GM12878 (cell line): Measurements from ENCODE around the gene TRABD2B. TPM values are rescaled to one million over a fixed set of nuclear protein-coding genes. Genes with fewer than 3 reads are reported as not detected.

Source experiments
- ATAC-seq: fragments of 200-7000 bp; cut with Tn5 transposase; 3 replicates; pipeline ENCODE4 v1.9.1; 2020; ENCODE audit warnings: mild to moderate bottlenecking, moderate library complexity
- BruUV-seq: library from RNA; stranded (reverse); fragments of 400-500 nt; replicated peaks from 2 replicates; lab custom pipeline; 2021; lab: Mats Ljungman, UMichigan
- CTCF ChIA-PET: fragments of 300-600 bp; sonication (Branson Sonifier 250); formaldehyde crosslinking; extraction: SDS; loops from one replicate; lab custom pipeline; 2021; ENCODE audit warnings: inconsistent platforms; lab: Yijun Ruan, JAX
- POLR2A ChIA-PET: fragments of 350-600 bp; formaldehyde crosslinking; extraction: SDS; loops from one replicate; lab custom pipeline; 2021; ENCODE audit warnings: inconsistent platforms; lab: Charles Lee
- RAD21 ChIA-PET: fragments of 300-600 bp; sonication (Branson Sonifier 250); formaldehyde crosslinking; loops from one replicate; lab custom pipeline; 2023; ENCODE audit warnings: antibody characterized with exemption; ENCODE audit not compliant: unreplicated experiment; lab: Charles Lee
- SMC1A ChIA-PET: fragments of 300-600 bp; sonication (Branson Sonifier 250); formaldehyde crosslinking; loops from one replicate; lab custom pipeline; 2023; ENCODE audit not compliant: unreplicated experiment, uncharacterized antibody; lab: Charles Lee
- DNase-seq: peaks from one replicate; pipeline ENCODE4 v3.0.0-alpha.2; 2011; ENCODE audit warnings: low read depth, low spot score
- FAIRE-seq: peaks from 3 replicates; lab custom pipeline; 2011; peaks lifted over from hg19 to GRCh38; lab: Jason Lieb, UNC
- H2AFZ ChIP-seq: 2 replicates; pipeline ENCODE4 v1.6.0; 2011; ENCODE audit warnings: low read depth, low read length, control low read depth; ENCODE audit not compliant: control insufficient read depth
- H3K27ac ChIP-seq: 2 replicates; pipeline ENCODE4 v1.5.1; 2011; ENCODE audit warnings: control low read depth; ENCODE audit not compliant: control insufficient read depth, insufficient read depth
- H3K27me3 ChIP-seq, 2 experiments: replicated peaks in 1 of 2; 2 replicates each; pipeline versions ENCODE4 v1.6.0 to v1.6.1; 2011; ENCODE audit warnings: low read length in 1 of 2; ENCODE audit not compliant: control insufficient read depth in 2 of 2, insufficient read depth in 2 of 2
- H3K36me3 ChIP-seq, 2 experiments: 2 replicates each; pipeline ENCODE4 v1.5.1; 2011; ENCODE audit warnings: low read length in 1 of 2; ENCODE audit not compliant: control insufficient read depth in 2 of 2, insufficient read depth in 2 of 2
- H3K4me1 ChIP-seq: 2 replicates; pipeline ENCODE4 v1.6.1; 2011; ENCODE audit warnings: mild to moderate bottlenecking, low read length, moderate library complexity, mixed read lengths; ENCODE audit not compliant: control insufficient read depth, insufficient read depth
- H3K4me2 ChIP-seq: 2 replicates; pipeline ENCODE4 v1.6.0; 2011; ENCODE audit warnings: control low read depth; ENCODE audit not compliant: control insufficient read depth, insufficient read depth
- H3K4me3 ChIP-seq: fragments of 200-600 bp; sonication (generic); 2 replicates; pipeline ENCODE4 v1.5.1; 2016
- H3K79me2 ChIP-seq: 2 replicates; pipeline ENCODE4 v1.6.0; 2011; ENCODE audit warnings: low read length; ENCODE audit not compliant: control insufficient read depth, insufficient read depth
- H3K9ac ChIP-seq: 2 replicates; pipeline ENCODE4 v1.8.0; 2011; ENCODE audit warnings: low read length, control low read depth, mixed read lengths; ENCODE audit not compliant: control insufficient read depth, insufficient read depth
- H3K9me3 ChIP-seq: replicated peaks from 3 replicates; pipeline ENCODE4 v1.5.1; 2011; ENCODE audit warnings: mild to moderate bottlenecking, low read length; ENCODE audit not compliant: control insufficient read depth, insufficient read depth
- H4K20me1 ChIP-seq: 2 replicates; pipeline ENCODE4 v1.6.0; 2011; ENCODE audit not compliant: control insufficient read depth, insufficient read depth
- CBX5 ChIP-seq: sonication (generic); IDR thresholded peaks from 2 replicates; pipeline ENCODE4 v1.6.1; 2016; ENCODE audit warnings: low read depth, moderate library complexity, mild to moderate bottlenecking, inconsistent platforms
- HDAC2 ChIP-seq: fragments of 200-600 bp; sonication (generic); IDR thresholded peaks from 2 replicates; pipeline ENCODE4 v1.6.1; 2017
- MEF2B ChIP-seq: fragments of 450-650 bp; IDR thresholded peaks from 2 replicates; pipeline ENCODE4 v1.6.1; 2018; ENCODE audit warnings: mild to moderate bottlenecking, moderate library complexity; ENCODE audit not compliant: partially characterized antibody, poor library complexity, severe bottlenecking
- MYB ChIP-seq: fragments of 150-350 bp; IDR thresholded peaks from 2 replicates; pipeline ENCODE4 v1.6.1; 2014; ENCODE audit warnings: mild to moderate bottlenecking, low read depth, low read length, borderline replicate concordance
- MYC ChIP-seq: IDR thresholded peaks from 2 replicates; pipeline ENCODE4 v1.6.1; 2011; ENCODE audit warnings: mild to moderate bottlenecking, low read length, moderate library complexity, inconsistent platforms; ENCODE audit not compliant: insufficient read depth, insufficient replicate concordance, insufficient read length, severe bottlenecking
- NR2C2 ChIP-seq: IDR thresholded peaks from 2 replicates; pipeline ENCODE4 v1.6.1; 2011; ENCODE audit warnings: borderline replicate concordance, low read depth; ENCODE audit not compliant: control insufficient read depth, insufficient read length
- POU2F2 ChIP-seq: IDR thresholded peaks from 3 replicates; pipeline ENCODE4 v1.6.1; 2011; ENCODE audit warnings: low read depth, mild to moderate bottlenecking, low read length, borderline replicate concordance
- TAF1 ChIP-seq: IDR thresholded peaks from 2 replicates; pipeline ENCODE4 v1.6.1; 2011; ENCODE audit warnings: mild to moderate bottlenecking, low read depth, low read length, borderline replicate concordance
- ZNF24 ChIP-seq: fragments of 450-650 bp; IDR thresholded peaks from 2 replicates; pipeline ENCODE4 v1.6.1; 2017; ENCODE audit warnings: antibody characterized with exemption, mild to moderate bottlenecking
- WGBS: methylation state at CpG from one replicate; pipeline ENCODE4 v1.1.6; 2016; ENCODE audit warnings: low lambda C conversion rate; ENCODE audit not compliant: insufficient replicate concordance, insufficient coverage; ENCODE audit errors: missing lambda C conversion rate; 5-methylcytosine and 5-hydroxymethylcytosine counted together
- in situ Hi-C: fragments of 300-500 bp; cut with MboI; formaldehyde crosslinking; loops from 9 replicates; pipeline ENCODE4 v1.14.3; 2018; ENCODE audit warnings: mixed read lengths
- intact Hi-C: fragments of 100-400 bp; cut with micrococcal nuclease; formaldehyde crosslinking; loops from one replicate; pipeline ENCODE4 v1.14.2; 2022; ENCODE audit not compliant: unreplicated experiment
- polyA plus RNA-seq, 11 experiments: library from polyadenylated mRNA; depleted of rRNA in 4 of 11; unstranded in 6 of 11; stranded (reverse) in 5 of 11; fragments of >200 nt; fragmentation: Nextera tagmentation in 4 of 11; fragmentation: Illumina TruSeq in 1 of 11; extraction: Ambion mirVana in 4 of 11; extraction: Trizol in 1 of 11; gene quantifications; 1 replicate in 1 of 11; 2 replicates in 10 of 11; pipeline versions ENCODE4 v1.2.1 to v1.2.3, GENCODE V29; 2011 to 2016; ENCODE audit warnings: inconsistent platforms in 2 of 11, missing spikeins in 2 of 11, low read depth in 1 of 11
- total RNA-seq, 4 experiments: library from RNA; depleted of rRNA in 3 of 4; stranded (reverse); fragments of >200 nt in 3 of 4; fragmentation: Illumina TruSeq in 1 of 4; extraction: Trizol in 1 of 4; gene quantifications; 2 replicates each; pipeline versions ENCODE4 v1.2.1 to v1.2.3, GENCODE V29; 2013 to 2021
- TF ChIP-seq, protein P1 (sequence below): fragments of 450-650 bp; IDR thresholded peaks from 2 replicates; pipeline ENCODE4 v1.6.1; 2017; ENCODE audit warnings: mild to moderate bottlenecking, low read depth, inconsistent platforms; ENCODE audit not compliant: poor library complexity, severe bottlenecking
- TF ChIP-seq, protein P2 (sequence below): fragments of 450-650 bp; conservative IDR thresholded peaks from 2 replicates; pipeline ENCODE4 v1.6.1; 2017; ENCODE audit warnings: mild to moderate bottlenecking, moderate library complexity
- TF ChIP-seq, protein P3 (sequence below): fragments of 450-650 bp; IDR thresholded peaks from 2 replicates; pipeline ENCODE4 v1.6.1; 2016; ENCODE audit warnings: mild to moderate bottlenecking
- TF ChIP-seq, protein P4 (sequence below): fragments of 450-650 bp; IDR thresholded peaks from 2 replicates; pipeline ENCODE4 v1.6.1; 2017; ENCODE audit warnings: mild to moderate bottlenecking
- TF ChIP-seq, protein P5 (sequence below): fragments of 450-650 bp; IDR thresholded peaks from 2 replicates; pipeline ENCODE4 v1.6.1; 2014; ENCODE audit warnings: mild to moderate bottlenecking

TRABD2B gene
- total and polyA plus RNA-seq, 10 of the 15 experiments (the other 5 are each of a cell fraction or from before 2014, with no cell fraction given), result not detected

DNA sequence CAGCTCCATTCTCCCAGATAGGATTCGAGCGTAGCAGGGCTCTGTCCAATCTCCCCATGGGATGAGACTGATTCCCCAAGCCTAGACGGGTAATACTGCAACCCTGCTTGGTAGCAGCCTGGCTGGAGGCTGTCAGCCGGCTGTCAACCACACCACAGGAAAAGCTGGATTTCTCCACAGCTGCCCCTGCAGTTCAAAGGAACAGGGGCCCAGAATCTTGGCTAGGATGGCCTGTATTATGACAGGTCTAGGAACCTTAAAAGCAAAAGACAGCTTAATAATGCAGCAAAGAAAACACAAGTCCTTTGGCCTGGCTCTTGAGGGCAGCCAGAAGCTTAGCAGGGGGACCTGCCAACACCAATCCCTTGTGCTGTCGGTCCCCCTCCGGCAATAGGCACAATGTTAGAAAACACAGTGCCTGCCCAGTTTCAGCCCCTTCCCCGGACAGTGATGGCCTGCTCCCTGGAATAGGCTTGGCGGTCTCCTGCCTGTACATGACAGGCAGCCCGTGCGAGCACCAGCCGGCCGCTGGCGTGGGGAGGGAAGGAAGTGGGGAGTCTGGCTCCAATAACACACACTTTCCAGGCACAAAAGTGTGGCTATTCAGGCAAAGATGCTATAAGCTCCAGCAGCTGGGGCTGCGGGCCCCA, 90.5 kb downstream of the TRABD2B start:
- Histone ChIP-seq H3K4me3 (no peak overlapping the region), H3K4me1 (no peaks in the 10 kb centered on the region), H3K27ac (no peak overlapping the region), H4K20me1 (no peaks in the 10 kb centered on the region), H3K4me2 (no peak overlapping the region), H2AFZ (no peak overlapping the region), H3K36me3 (no peaks in the 10 kb centered on the region), H3K79me2 (no peaks in the 10 kb centered on the region), H3K9me3 (no peaks in the 10 kb centered on the region), H3K27me3 (peaks cover 0 to 8% of the 10 kb centered on the region in 2 experiments), H3K9ac (no peak overlapping the region)
- no TSS peak for BruUV-seq
- DNase-seq (no peak), FAIRE-seq (no peak), ATAC-seq (no peak)
- CTCF ChIA-PET, result no interaction called here
- POLR2A ChIA-PET, result no interaction called here
- SMC1A ChIA-PET, result no interaction called here
- in situ Hi-C loops, result no loop called here
- intact Hi-C loops, result no loop called here
- RAD21 ChIA-PET, result no interaction called here
- WGBS, result 47% methylated on average over 14 of the region's 14 CpGs
- TF ChIP-seq CBX5 (no peak), MEF2B (no peak), NR2C2 (no peak), ZNF24 (no peak), MYB (no peak), MYC (no peak), TAF1 (no peak), HDAC2 (no peak), POU2F2 (no peak)
- TF ChIP-seq, protein P1, sequence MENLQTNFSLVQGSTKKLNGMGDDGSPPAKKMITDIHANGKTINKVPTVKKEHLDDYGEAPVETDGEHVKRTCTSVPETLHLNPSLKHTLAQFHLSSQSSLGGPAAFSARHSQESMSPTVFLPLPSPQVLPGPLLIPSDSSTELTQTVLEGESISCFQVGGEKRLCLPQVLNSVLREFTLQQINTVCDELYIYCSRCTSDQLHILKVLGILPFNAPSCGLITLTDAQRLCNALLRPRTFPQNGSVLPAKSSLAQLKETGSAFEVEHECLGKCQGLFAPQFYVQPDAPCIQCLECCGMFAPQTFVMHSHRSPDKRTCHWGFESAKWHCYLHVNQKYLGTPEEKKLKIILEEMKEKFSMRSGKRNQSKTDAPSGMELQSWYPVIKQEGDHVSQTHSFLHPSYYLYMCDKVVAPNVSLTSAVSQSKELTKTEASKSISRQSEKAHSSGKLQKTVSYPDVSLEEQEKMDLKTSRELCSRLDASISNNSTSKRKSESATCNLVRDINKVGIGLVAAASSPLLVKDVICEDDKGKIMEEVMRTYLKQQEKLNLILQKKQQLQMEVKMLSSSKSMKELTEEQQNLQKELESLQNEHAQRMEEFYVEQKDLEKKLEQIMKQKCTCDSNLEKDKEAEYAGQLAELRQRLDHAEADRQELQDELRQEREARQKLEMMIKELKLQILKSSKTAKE, result no peak
- TF ChIP-seq, protein P2, sequence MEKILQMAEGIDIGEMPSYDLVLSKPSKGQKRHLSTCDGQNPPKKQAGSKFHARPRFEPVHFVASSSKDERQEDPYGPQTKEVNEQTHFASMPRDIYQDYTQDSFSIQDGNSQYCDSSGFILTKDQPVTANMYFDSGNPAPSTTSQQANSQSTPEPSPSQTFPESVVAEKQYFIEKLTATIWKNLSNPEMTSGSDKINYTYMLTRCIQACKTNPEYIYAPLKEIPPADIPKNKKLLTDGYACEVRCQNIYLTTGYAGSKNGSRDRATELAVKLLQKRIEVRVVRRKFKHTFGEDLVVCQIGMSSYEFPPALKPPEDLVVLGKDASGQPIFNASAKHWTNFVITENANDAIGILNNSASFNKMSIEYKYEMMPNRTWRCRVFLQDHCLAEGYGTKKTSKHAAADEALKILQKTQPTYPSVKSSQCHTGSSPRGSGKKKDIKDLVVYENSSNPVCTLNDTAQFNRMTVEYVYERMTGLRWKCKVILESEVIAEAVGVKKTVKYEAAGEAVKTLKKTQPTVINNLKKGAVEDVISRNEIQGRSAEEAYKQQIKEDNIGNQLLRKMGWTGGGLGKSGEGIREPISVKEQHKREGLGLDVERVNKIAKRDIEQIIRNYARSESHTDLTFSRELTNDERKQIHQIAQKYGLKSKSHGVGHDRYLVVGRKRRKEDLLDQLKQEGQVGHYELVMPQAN, result no peak
- TF ChIP-seq, protein P3, sequence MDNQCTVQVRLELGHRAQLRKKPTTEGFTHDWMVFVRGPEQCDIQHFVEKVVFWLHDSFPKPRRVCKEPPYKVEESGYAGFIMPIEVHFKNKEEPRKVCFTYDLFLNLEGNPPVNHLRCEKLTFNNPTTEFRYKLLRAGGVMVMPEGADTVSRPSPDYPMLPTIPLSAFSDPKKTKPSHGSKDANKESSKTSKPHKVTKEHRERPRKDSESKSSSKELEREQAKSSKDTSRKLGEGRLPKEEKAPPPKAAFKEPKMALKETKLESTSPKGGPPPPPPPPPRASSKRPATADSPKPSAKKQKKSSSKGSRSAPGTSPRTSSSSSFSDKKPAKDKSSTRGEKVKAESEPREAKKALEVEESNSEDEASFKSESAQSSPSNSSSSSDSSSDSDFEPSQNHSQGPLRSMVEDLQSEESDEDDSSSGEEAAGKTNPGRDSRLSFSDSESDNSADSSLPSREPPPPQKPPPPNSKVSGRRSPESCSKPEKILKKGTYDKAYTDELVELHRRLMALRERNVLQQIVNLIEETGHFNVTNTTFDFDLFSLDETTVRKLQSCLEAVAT, result no peak
- TF ChIP-seq, protein P4, sequence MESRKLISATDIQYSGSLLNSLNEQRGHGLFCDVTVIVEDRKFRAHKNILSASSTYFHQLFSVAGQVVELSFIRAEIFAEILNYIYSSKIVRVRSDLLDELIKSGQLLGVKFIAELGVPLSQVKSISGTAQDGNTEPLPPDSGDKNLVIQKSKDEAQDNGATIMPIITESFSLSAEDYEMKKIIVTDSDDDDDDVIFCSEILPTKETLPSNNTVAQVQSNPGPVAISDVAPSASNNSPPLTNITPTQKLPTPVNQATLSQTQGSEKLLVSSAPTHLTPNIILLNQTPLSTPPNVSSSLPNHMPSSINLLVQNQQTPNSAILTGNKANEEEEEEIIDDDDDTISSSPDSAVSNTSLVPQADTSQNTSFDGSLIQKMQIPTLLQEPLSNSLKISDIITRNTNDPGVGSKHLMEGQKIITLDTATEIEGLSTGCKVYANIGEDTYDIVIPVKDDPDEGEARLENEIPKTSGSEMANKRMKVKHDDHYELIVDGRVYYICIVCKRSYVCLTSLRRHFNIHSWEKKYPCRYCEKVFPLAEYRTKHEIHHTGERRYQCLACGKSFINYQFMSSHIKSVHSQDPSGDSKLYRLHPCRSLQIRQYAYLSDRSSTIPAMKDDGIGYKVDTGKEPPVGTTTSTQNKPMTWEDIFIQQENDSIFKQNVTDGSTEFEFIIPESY, result no peak
- TF ChIP-seq, protein P5, sequence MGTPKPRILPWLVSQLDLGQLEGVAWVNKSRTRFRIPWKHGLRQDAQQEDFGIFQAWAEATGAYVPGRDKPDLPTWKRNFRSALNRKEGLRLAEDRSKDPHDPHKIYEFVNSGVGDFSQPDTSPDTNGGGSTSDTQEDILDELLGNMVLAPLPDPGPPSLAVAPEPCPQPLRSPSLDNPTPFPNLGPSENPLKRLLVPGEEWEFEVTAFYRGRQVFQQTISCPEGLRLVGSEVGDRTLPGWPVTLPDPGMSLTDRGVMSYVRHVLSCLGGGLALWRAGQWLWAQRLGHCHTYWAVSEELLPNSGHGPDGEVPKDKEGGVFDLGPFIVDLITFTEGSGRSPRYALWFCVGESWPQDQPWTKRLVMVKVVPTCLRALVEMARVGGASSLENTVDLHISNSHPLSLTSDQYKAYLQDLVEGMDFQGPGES, result no peak
